BLaER1 (cell line): ENCODE data around the gene DAO.
A peak's percentile ranks its signal among the peaks of the same experiment; 100 is the strongest.

Experiments used
- H3K27ac ChIP-seq: shearing (Covaris generic); formaldehyde crosslinking; 2 replicates; pipeline ENCODE4 v1.8.1; 2022
- H3K27me3 ChIP-seq: shearing (Covaris generic); formaldehyde crosslinking; 2 replicates; pipeline ENCODE4 v1.8.1; 2022
- H3K36me3 ChIP-seq: shearing (Covaris generic); formaldehyde crosslinking; 2 replicates; pipeline ENCODE4 v1.8.1; 2022
- H3K4me1 ChIP-seq: shearing (Covaris generic); formaldehyde crosslinking; 2 replicates; pipeline ENCODE4 v1.8.1; 2022
- H3K4me2 ChIP-seq: shearing (Covaris generic); formaldehyde crosslinking; 2 replicates; pipeline ENCODE4 v1.8.1; 2022
- H3K4me3 ChIP-seq: shearing (Covaris generic); formaldehyde crosslinking; 2 replicates; pipeline ENCODE4 v1.8.1; 2022
- H3K9ac ChIP-seq: shearing (Covaris generic); formaldehyde crosslinking; 2 replicates; pipeline ENCODE4 v1.8.1; 2022
- H3K9me3 ChIP-seq: shearing (Covaris generic); formaldehyde crosslinking; 2 replicates; pipeline ENCODE4 v1.8.1; 2022
- H4K20me1 ChIP-seq: shearing (Covaris generic); formaldehyde crosslinking; 2 replicates; pipeline ENCODE4 v1.8.1; 2022
- Cebpa-rat ChIP-seq: shearing (Covaris generic); IDR thresholded peaks from 2 replicates; pipeline ENCODE4 v1.8.1; 2022

The DAO gene

GRCh38 chr12:108847705-108848104 lies 32.2 kb upstream of the DAO start:
- H3K4me1 ChIP-seq, result peaks cover 30% of the 10 kb centered on the region
- H4K20me1 ChIP-seq, result peaks cover 25% of the 10 kb centered on the region
- H3K9ac ChIP-seq, result no peak overlapping the region
- no peak overlapping the region for H3K27ac ChIP-seq
- H3K27me3 ChIP-seq, result no peaks in the 10 kb centered on the region
- peaks cover 49% of the 10 kb centered on the region for H3K36me3 ChIP-seq
- H3K4me3 ChIP-seq, result no peak overlapping the region
- no peaks in the 10 kb centered on the region for H3K9me3 ChIP-seq
- TF ChIP-seq Cebpa-rat, result no peak
- H3K4me2 ChIP-seq, result no peak overlapping the region

GRCh38 chr12:108849660-108850059 lies 30.2 kb upstream of the DAO start:
- H3K9ac ChIP-seq, result no peak overlapping the region
- no peak overlapping the region for H3K4me2 ChIP-seq
- peaks cover 39% of the 10 kb centered on the region for H3K36me3 ChIP-seq
- no peaks in the 10 kb centered on the region for H3K9me3 ChIP-seq
- H3K4me3 ChIP-seq, result no peak overlapping the region
- peaks cover 25% of the 10 kb centered on the region for H3K4me1 ChIP-seq
- H3K27me3 ChIP-seq, result no peaks in the 10 kb centered on the region
- peaks cover 29% of the 10 kb centered on the region for H4K20me1 ChIP-seq
- no peak for TF ChIP-seq Cebpa-rat
- no peak overlapping the region for H3K27ac ChIP-seq

- H3K36me3 ChIP-seq, result peaks cover 34% of the 10 kb centered on the region
- no peak for TF ChIP-seq Cebpa-rat
- no peaks in the 10 kb centered on the region for H3K9me3 ChIP-seq
- no peak overlapping the region for H3K4me3 ChIP-seq
- H3K9ac ChIP-seq, result no peak overlapping the region
- H3K27ac ChIP-seq, result no peak overlapping the region
- H3K4me1 ChIP-seq, result peaks cover 23% of the 10 kb centered on the region
- no peaks in the 10 kb centered on the region for H3K27me3 ChIP-seq
- H4K20me1 ChIP-seq, result peaks cover 29% of the 10 kb centered on the region
- H3K4me2 ChIP-seq, result peak overlapping the region; percentile 30; the same call in 1 of the 2 replicates
Observed at GRCh38 chr12:108850854-108851573, 28.9 kb upstream of the DAO start.

- Histone ChIP-seq H3K9ac (no peak overlapping the region), H3K4me2 (no peak overlapping the region), H3K9me3 (no peaks in the 10 kb centered on the region), H3K36me3 (peaks cover 22% of the 10 kb centered on the region), H3K4me3 (no peak overlapping the region), H4K20me1 (peaks cover 24% of the 10 kb centered on the region), H3K27me3 (no peaks in the 10 kb centered on the region), H3K27ac (no peak overlapping the region), H3K4me1 (peaks cover 24% of the 10 kb centered on the region)
- no peak for TF ChIP-seq Cebpa-rat
Observed at GRCh38 chr12:108852674-108853309, 27.1 kb upstream of the DAO start.

- peaks cover 29% of the 10 kb centered on the region for H3K4me1 ChIP-seq
- H3K36me3 ChIP-seq, result peaks cover 16% of the 10 kb centered on the region
- no peaks in the 10 kb centered on the region for H3K9me3 ChIP-seq
- no peak overlapping the region for H3K9ac ChIP-seq
- TF ChIP-seq Cebpa-rat, result no peak
- H3K4me2 ChIP-seq, result no peak overlapping the region
- peaks cover 23% of the 10 kb centered on the region for H4K20me1 ChIP-seq
- no peaks in the 10 kb centered on the region for H3K27me3 ChIP-seq
- no peak overlapping the region for H3K4me3 ChIP-seq
- H3K27ac ChIP-seq, result no peak overlapping the region
Observed at GRCh38 chr12:108853426-108853825, 26.5 kb upstream of the DAO start.

GRCh38 chr12:108853981-108854446 lies 25.9 kb upstream of the DAO start:
- Histone ChIP-seq H3K9ac (no peak overlapping the region), H3K4me2 (no peak overlapping the region), H3K27me3 (no peaks in the 10 kb centered on the region), H4K20me1 (peaks cover 23% of the 10 kb centered on the region), H3K4me3 (no peak overlapping the region), H3K36me3 (peaks cover 10% of the 10 kb centered on the region), H3K27ac (no peak overlapping the region), H3K4me1 (peaks cover 35% of the 10 kb centered on the region), H3K9me3 (no peaks in the 10 kb centered on the region)
- TF ChIP-seq Cebpa-rat, result no peak

- no peak overlapping the region for H3K4me3 ChIP-seq
Observed at GRCh38 chr12:108854451-108855283, 25.2 kb upstream of the DAO start.

GRCh38 chr12:108855284-108856169 lies 24.4 kb upstream of the DAO start:
- no peaks in the 10 kb centered on the region for H3K9me3 ChIP-seq
- 0 out of 2 replicates have a peak overlapping the region, but pooled peaks have one; percentile 78 for H3K4me3 ChIP-seq
- H3K27me3 ChIP-seq, result no peaks in the 10 kb centered on the region
- peak overlapping the region; percentile 92 for H3K4me2 ChIP-seq
- H3K27ac ChIP-seq, result no peak overlapping the region
- 0 out of 2 replicates have a peak, but pooled peaks cover 7% of the 10 kb centered on the region for H3K36me3 ChIP-seq
- peak; percentile 27; the same call in 1 of the 2 replicates for TF ChIP-seq Cebpa-rat
- H3K9ac ChIP-seq, result peak overlapping the region; percentile 90; the same call in 1 of the 2 replicates
- peaks cover 42% of the 10 kb centered on the region for H3K4me1 ChIP-seq
- H4K20me1 ChIP-seq, result peaks cover 23% of the 10 kb centered on the region

More at GRCh38 chr12:108854451-108855283, 25.2 kb upstream of the DAO start:
- H3K9me3 ChIP-seq, result no peaks in the 10 kb centered on the region
- H3K27me3 ChIP-seq, result no peaks in the 10 kb centered on the region
- H3K4me1 ChIP-seq, result peaks cover 35% of the 10 kb centered on the region
- no peak overlapping the region for H3K9ac ChIP-seq
- H3K4me2 ChIP-seq, result no peak overlapping the region
- peaks cover 23% of the 10 kb centered on the region for H4K20me1 ChIP-seq
- no peak for TF ChIP-seq Cebpa-rat
- 0 out of 2 replicates have a peak, but pooled peaks cover 7% of the 10 kb centered on the region for H3K36me3 ChIP-seq
- no peak overlapping the region for H3K27ac ChIP-seq

GRCh38 chr12:108856170-108856427 lies 23.8 kb upstream of the DAO start:
- H3K4me2 ChIP-seq, result peak overlapping the region; percentile 92
- H3K9ac ChIP-seq, result peak overlapping the region; percentile 90
- no peaks in the 10 kb centered on the region for H3K9me3 ChIP-seq
- peak overlapping the region; percentile 78; the same call in 1 of the 2 replicates for H3K4me3 ChIP-seq
- TF ChIP-seq Cebpa-rat, result no peak
- peaks cover 40% of the 10 kb centered on the region for H3K4me1 ChIP-seq
- H4K20me1 ChIP-seq, result peaks cover 23% of the 10 kb centered on the region
- no peak overlapping the region for H3K27ac ChIP-seq
- H3K27me3 ChIP-seq, result no peaks in the 10 kb centered on the region
- H3K36me3 ChIP-seq, result 0 out of 2 replicates have a peak, but pooled peaks cover 7% of the 10 kb centered on the region
